GM23248 (cell line): ENCODE results near the gene CCDC66. TPM values are rescaled to one million over a fixed set of nuclear protein-coding genes. Genes with fewer than 3 reads are reported as not detected.
A peak's percentile ranks its signal among the peaks of the same experiment; 100 is the strongest.

Experiments
- DNase-seq: peaks from one replicate; pipeline ENCODE4 v3.0.0-alpha.2; 2015
- H2AFZ ChIP-seq: fragments of 200-600 bp; sonication (generic); 2 replicates; pipeline ENCODE4 v1.6.1; 2016; ENCODE audit warnings: antibody characterized with exemption
- H3F3A ChIP-seq: fragments of 200-600 bp; sonication (generic); 2 replicates; pipeline ENCODE4 v1.6.1; 2016; ENCODE audit warnings: mild to moderate bottlenecking, antibody characterized with exemption, mixed run types; ENCODE audit not compliant: insufficient read depth
- H3K27ac ChIP-seq: fragments of 200-600 bp; sonication (generic); 2 replicates; pipeline ENCODE4 v1.5.1; 2016; ENCODE audit warnings: mild to moderate bottlenecking
- H3K27me3 ChIP-seq: fragments of 200-600 bp; sonication (generic); replicated peaks from 2 replicates; pipeline ENCODE4 v1.6.1; 2016; ENCODE audit warnings: mild to moderate bottlenecking; ENCODE audit not compliant: insufficient read depth
- H3K36me3 ChIP-seq: fragments of 200-600 bp; sonication (generic); 2 replicates; pipeline ENCODE4 v1.6.1; 2016; ENCODE audit warnings: low read depth, mild to moderate bottlenecking
- H3K4me1 ChIP-seq: fragments of 200-600 bp; sonication (generic); 2 replicates; pipeline ENCODE4 v1.6.1; 2016; ENCODE audit warnings: mild to moderate bottlenecking; ENCODE audit not compliant: insufficient read depth
- H3K4me2 ChIP-seq: fragments of 200-600 bp; sonication (generic); one replicate; pipeline ENCODE4 v1.6.1; 2016; ENCODE audit warnings: mild to moderate bottlenecking; ENCODE audit not compliant: unreplicated experiment
- H3K4me3 ChIP-seq: fragments of 200-600 bp; sonication (generic); 2 replicates; pipeline ENCODE4 v1.5.1; 2016; ENCODE audit warnings: mild to moderate bottlenecking
- H3K79me2 ChIP-seq: fragments of 200-600 bp; sonication (generic); 2 replicates; pipeline ENCODE4 v1.6.1; 2016; ENCODE audit warnings: mild to moderate bottlenecking; ENCODE audit not compliant: insufficient read depth
- H3K9ac ChIP-seq: fragments of 200-600 bp; sonication (generic); 2 replicates; pipeline ENCODE4 v1.6.1; 2016; ENCODE audit warnings: mild to moderate bottlenecking
- H3K9me2 ChIP-seq: fragments of 200-600 bp; sonication (generic); 2 replicates; pipeline ENCODE4 v1.6.1; 2016; ENCODE audit warnings: mixed run types, mild to moderate bottlenecking, moderate library complexity; ENCODE audit not compliant: insufficient read depth
- H3K9me3 ChIP-seq: fragments of 200-600 bp; sonication (generic); one replicate; pipeline ENCODE4 v1.6.1; 2017; ENCODE audit warnings: low read depth
- H4K20me1 ChIP-seq: fragments of 200-600 bp; sonication (generic); 2 replicates; pipeline ENCODE4 v1.6.0; 2016; ENCODE audit not compliant: insufficient read depth
- EZH2 ChIP-seq: fragments of 200-600 bp; sonication (generic); IDR thresholded peaks from 2 replicates; pipeline ENCODE4 v1.6.1; 2018; ENCODE audit warnings: antibody characterized with exemption, mild to moderate bottlenecking; ENCODE audit not compliant: insufficient read depth, poor library complexity, severe bottlenecking
- EZH2phosphoT487 ChIP-seq: fragments of 200-600 bp; sonication (generic); IDR thresholded peaks from 2 replicates; pipeline ENCODE4 v1.6.1; 2018; ENCODE audit warnings: antibody characterized with exemption, moderate library complexity, mild to moderate bottlenecking, low read depth; ENCODE audit not compliant: insufficient read depth
- WGBS, 2 experiments: methylation state at CpG; one replicate each; pipeline ENCODE4 v1.1.6; 2015 to 2017; ENCODE audit warnings: low lambda C conversion rate in 2 of 2, low coverage in 1 of 2; ENCODE audit errors: missing lambda C conversion rate in 2 of 2; 5-methylcytosine and 5-hydroxymethylcytosine counted together
- in situ Hi-C: fragments of 300-500 bp; cut with MboI; formaldehyde crosslinking; loops from 2 replicates; pipeline ENCODE4 v1.15.0; 2020
- polyA plus RNA-seq: library from polyadenylated mRNA; unstranded; fragments of >200 nt; fragmentation: Nextera tagmentation; extraction: Ambion mirVana; gene quantifications from 2 replicates; pipeline ENCODE4 v1.2.1, GENCODE V29; 2016
- total RNA-seq: library from RNA; depleted of rRNA; stranded (reverse); fragments of >200 nt; shearing (Covaris generic); gene quantifications from 2 replicates; pipeline ENCODE4 v1.2.3, GENCODE V29; 2014; rRNA removed

The CCDC66 gene
- total RNA-seq (8.2 and 13.2 TPM in 2 replicates), polyA plus RNA-seq (9.2 and 12.0 TPM in 2 replicates)

GRCh38 chr3:56556908-56557830 is at the start of gene CCDC66:
TSS of gene CCDC66 (plus strand) at chr3:56557175. CDS start at chr3:56557243, 68 bp downstream.
- peak within 1 kb of the TSS; percentile 98 for H3K4me2 ChIP-seq
- peaks cover 30% of the 10 kb centered on the region for H3K79me2 ChIP-seq
- H3K9me2 ChIP-seq, result no peaks in the 10 kb centered on the region
- peaks cover 9% of the 10 kb centered on the region; the same call in 1 of the 2 replicates for H3F3A ChIP-seq
- H2AFZ ChIP-seq, result peak within 1 kb of the TSS; percentile 100
- 1 to 2% methylated on average over 50 to 54 of the region's 54 CpGs for WGBS, 2 experiments
- peaks cover 13% of the 10 kb centered on the region for H3K4me1 ChIP-seq
- peak within 1 kb of the TSS; percentile 98 for H3K4me3 ChIP-seq
- H4K20me1 ChIP-seq, result no peaks in the 10 kb centered on the region
- H3K36me3 ChIP-seq, result peaks cover 25% of the 10 kb centered on the region
- no peaks in the 10 kb centered on the region for H3K9me3 ChIP-seq
- in situ Hi-C loops, result no loop called here
- H3K27me3 ChIP-seq, result 0 out of 2 replicates have a peak, but pooled peaks cover 8% of the 10 kb centered on the region
- peak; percentile 96 for DNase-seq
- TF ChIP-seq EZH2phosphoT487 (no peak), EZH2 (no peak)
- H3K27ac ChIP-seq, result peak within 1 kb of the TSS; percentile 90
- peak within 1 kb of the TSS; percentile 96 for H3K9ac ChIP-seq

- Histone ChIP-seq H3K36me3 (no peaks in the 10 kb centered on the region), H3K9me3 (no peaks in the 10 kb centered on the region), H4K20me1 (no peaks in the 10 kb centered on the region), H3K4me2 (no peak overlapping the region), H3K79me2 (no peaks in the 10 kb centered on the region), H3F3A (no peaks in the 10 kb centered on the region), H3K9ac (no peak overlapping the region), H2AFZ (no peak overlapping the region), H3K27ac (no peak overlapping the region), H3K4me3 (no peak overlapping the region), H3K4me1 (no peaks in the 10 kb centered on the region), H3K27me3 (peaks cover 9% of the 10 kb centered on the region; the same call in 1 of the 2 replicates), H3K9me2 (no peaks in the 10 kb centered on the region)
- DNase-seq, result no peak
- in situ Hi-C loops, result no loop called here
- TF ChIP-seq EZH2, result no peak
- 19 to 28% methylated on average over 1 of the region's 1 CpG for WGBS, 2 experiments
Measured at GRCh38 chr3:56519641-56520040, 37.3 kb upstream of the CCDC66 start.

GRCh38 chr3:56522374-56522773 is 34.6 kb upstream of the CCDC66 start:
- no peak overlapping the region for H3K4me2 ChIP-seq
- H3K9ac ChIP-seq, result no peak overlapping the region
- H3K9me2 ChIP-seq, result no peaks in the 10 kb centered on the region
- H4K20me1 ChIP-seq, result no peaks in the 10 kb centered on the region
- no peaks in the 10 kb centered on the region for H3K9me3 ChIP-seq
- H3K4me3 ChIP-seq, result no peak overlapping the region
- H3F3A ChIP-seq, result no peaks in the 10 kb centered on the region
- in situ Hi-C loops, result no loop called here
- H3K27ac ChIP-seq, result no peak overlapping the region
- no peak overlapping the region for H2AFZ ChIP-seq
- no peak for TF ChIP-seq EZH2phosphoT487
- TF ChIP-seq EZH2, result no peak
- H3K4me1 ChIP-seq, result no peaks in the 10 kb centered on the region
- H3K79me2 ChIP-seq, result no peaks in the 10 kb centered on the region
- 49 to 50% methylated on average over 7 of the region's 7 CpGs for WGBS, 2 experiments
- H3K36me3 ChIP-seq, result no peaks in the 10 kb centered on the region
- no peak for DNase-seq
- H3K27me3 ChIP-seq, result peaks cover 9% of the 10 kb centered on the region

DNA sequence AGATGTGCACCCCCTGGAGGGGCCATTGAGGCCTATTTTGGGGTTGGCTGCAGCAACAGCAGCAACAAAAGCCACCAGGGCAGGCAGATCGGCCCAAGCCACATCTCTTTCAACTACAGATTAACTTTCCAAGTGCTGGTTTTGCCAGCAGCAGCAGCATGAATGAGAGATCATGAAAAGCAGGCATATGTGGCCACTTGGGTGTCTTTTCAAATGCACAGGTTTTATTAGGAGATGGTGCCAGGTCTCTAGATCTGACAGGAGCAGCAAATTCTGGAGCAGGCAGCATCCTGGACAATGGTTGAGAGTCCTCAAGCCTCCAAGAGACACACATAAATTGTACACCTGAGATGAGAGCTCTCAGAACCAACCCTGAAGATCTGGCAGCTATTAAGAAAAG is 31.7 kb upstream of the CCDC66 start:
- Histone ChIP-seq H3K4me2 (no peak overlapping the region), H3K36me3 (no peaks in the 10 kb centered on the region), H2AFZ (no peak overlapping the region), H3K9me2 (no peaks in the 10 kb centered on the region), H4K20me1 (no peaks in the 10 kb centered on the region), H3F3A (no peaks in the 10 kb centered on the region), H3K4me1 (no peaks in the 10 kb centered on the region), H3K4me3 (no peak overlapping the region), H3K79me2 (no peaks in the 10 kb centered on the region), H3K27ac (no peak overlapping the region), H3K9me3 (no peaks in the 10 kb centered on the region), H3K27me3 (peaks cover 9% of the 10 kb centered on the region), H3K9ac (no peak overlapping the region)
- WGBS, 2 experiments, result 0% methylated on average over 1 of the region's 1 CpG
- TF ChIP-seq EZH2, result no peak
- no peak for TF ChIP-seq EZH2phosphoT487
- no peak for DNase-seq
- in situ Hi-C loops, result no loop called here
